BJ (cell line): ENCODE measurements around the gene GFAP. TPM values are rescaled to one million over a fixed set of nuclear protein-coding genes. Genes with fewer than 3 reads are reported as not detected.

ENCODE experiments used
- CTCF ChIA-PET: fragments of 350-600 bp; formaldehyde crosslinking; extraction: SDS; loops from one replicate; lab custom pipeline; 2021; ENCODE audit warnings: antibody characterized with exemption, inconsistent platforms; lab: Yijun Ruan, JAX
- POLR2A ChIA-PET: fragments of 300-600 bp; sonication (Branson Sonifier 250); formaldehyde crosslinking; extraction: SDS; loops from one replicate; lab custom pipeline; 2021; ENCODE audit warnings: antibody characterized with exemption; lab: Charles Lee
- DNase-seq: peaks from one replicate; pipeline ENCODE4 v3.0.0-alpha.2; 2011; ENCODE audit warnings: low read depth
- H3K27me3 ChIP-seq: 2 replicates; pipeline ENCODE4 v1.6.0; 2011; ENCODE audit warnings: low read length; ENCODE audit not compliant: control insufficient read depth, insufficient read depth
- H3K36me3 ChIP-seq: 2 replicates; pipeline ENCODE4 v1.5.1; 2011; ENCODE audit warnings: low read length; ENCODE audit not compliant: control insufficient read depth, insufficient read depth
- H3K4me3 ChIP-seq: 2 replicates; pipeline ENCODE4 v1.5.1; 2011; ENCODE audit warnings: low read depth, mild to moderate bottlenecking, control low read depth, low read length
- polyA plus RNA-seq: library from polyadenylated mRNA; depleted of rRNA; stranded (reverse); fragments of >200 nt; gene quantifications from 2 replicates; pipeline ENCODE4 v1.2.3, GENCODE V29; 2011
- TF ChIP-seq, protein P1 (sequence below): IDR thresholded peaks from 2 replicates; pipeline ENCODE4 v1.5.1; 2011; ENCODE audit warnings: low read depth, mild to moderate bottlenecking, control low read depth, inconsistent platforms, low read length, moderate library complexity; ENCODE audit not compliant: insufficient read depth

Gene GFAP
- polyA plus RNA-seq, 1 experiment, result 0.13 TPM

DNA sequence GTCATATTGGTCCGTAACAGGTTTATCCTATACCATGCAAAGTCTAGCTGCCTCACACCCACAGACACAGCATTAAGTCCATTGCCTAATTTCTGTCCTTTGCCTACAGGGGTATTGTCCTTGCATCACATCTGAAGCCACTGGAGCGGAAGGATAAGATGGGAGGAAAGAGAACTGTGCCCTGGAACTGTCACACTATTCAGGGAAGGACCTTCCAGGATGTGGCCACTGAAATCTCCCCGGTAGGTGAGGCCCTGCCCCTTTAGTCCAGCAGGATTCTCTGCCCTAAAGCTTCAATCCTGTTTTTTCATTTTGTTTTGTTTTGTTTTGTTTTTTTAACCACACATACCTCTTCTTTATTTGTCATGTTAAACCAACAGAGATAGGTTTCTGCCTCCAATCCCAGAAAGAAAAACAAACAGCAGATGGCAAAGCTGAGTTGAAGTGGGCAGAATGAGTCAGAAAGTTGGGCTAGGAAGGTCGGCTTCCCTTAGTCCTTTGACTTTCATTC, 13.8 kb downstream of the GFAP start:
- ChIA-PET CTCF (interaction anchor here (0.8 to 6.8 kb wide), 17 partner anchors 8 to 251 kb away, joined by 3 to 63 read pairs (median 4); partner anchors contain the start of gene ACBD4), POLR2A (no interaction called here)

DNA sequence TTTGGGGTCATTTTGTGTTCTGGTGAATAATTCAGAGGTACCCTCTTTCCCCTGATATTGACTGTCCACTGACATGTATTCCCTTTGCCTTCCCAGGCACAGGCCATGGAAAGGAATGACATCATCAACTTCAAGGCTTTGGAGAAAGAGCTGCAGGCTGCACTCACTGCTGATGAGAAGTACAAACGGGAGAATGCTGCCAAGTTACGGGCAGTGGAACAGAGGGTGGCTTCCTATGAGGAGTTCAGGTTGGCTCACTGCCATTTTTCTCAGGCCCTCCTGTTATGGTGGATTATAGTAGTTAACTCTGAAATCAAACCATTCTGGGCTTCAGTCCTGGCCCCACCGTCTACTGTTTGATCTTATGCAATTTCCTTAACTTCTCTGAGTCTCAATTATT, 14.4 kb downstream of the GFAP start:
- Histone ChIP-seq H3K4me3 (no peak overlapping the region), H3K27me3 (no peaks in the 10 kb centered on the region), H3K36me3 (no peaks in the 10 kb centered on the region)
- TF ChIP-seq, protein P1, sequence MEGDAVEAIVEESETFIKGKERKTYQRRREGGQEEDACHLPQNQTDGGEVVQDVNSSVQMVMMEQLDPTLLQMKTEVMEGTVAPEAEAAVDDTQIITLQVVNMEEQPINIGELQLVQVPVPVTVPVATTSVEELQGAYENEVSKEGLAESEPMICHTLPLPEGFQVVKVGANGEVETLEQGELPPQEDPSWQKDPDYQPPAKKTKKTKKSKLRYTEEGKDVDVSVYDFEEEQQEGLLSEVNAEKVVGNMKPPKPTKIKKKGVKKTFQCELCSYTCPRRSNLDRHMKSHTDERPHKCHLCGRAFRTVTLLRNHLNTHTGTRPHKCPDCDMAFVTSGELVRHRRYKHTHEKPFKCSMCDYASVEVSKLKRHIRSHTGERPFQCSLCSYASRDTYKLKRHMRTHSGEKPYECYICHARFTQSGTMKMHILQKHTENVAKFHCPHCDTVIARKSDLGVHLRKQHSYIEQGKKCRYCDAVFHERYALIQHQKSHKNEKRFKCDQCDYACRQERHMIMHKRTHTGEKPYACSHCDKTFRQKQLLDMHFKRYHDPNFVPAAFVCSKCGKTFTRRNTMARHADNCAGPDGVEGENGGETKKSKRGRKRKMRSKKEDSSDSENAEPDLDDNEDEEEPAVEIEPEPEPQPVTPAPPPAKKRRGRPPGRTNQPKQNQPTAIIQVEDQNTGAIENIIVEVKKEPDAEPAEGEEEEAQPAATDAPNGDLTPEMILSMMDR, result no peak
- POLR2A ChIA-PET, result no interaction called here
- CTCF ChIA-PET, result interaction anchor here (0.5 to 6.8 kb wide), 13 partner anchors 9 to 304 kb away, joined by 3 to 63 read pairs (median 4); partner anchors contain the start of gene ACBD4
- no peak for DNase-seq

More for the DNA sequence above, 13.8 kb downstream of the GFAP start:
- TF ChIP-seq, protein P1, result peak; percentile 42
- no peak overlapping the region for H3K4me3 ChIP-seq
- no peaks in the 10 kb centered on the region for H3K36me3 ChIP-seq
- DNase-seq, result no peak
- no peaks in the 10 kb centered on the region for H3K27me3 ChIP-seq

DNA sequence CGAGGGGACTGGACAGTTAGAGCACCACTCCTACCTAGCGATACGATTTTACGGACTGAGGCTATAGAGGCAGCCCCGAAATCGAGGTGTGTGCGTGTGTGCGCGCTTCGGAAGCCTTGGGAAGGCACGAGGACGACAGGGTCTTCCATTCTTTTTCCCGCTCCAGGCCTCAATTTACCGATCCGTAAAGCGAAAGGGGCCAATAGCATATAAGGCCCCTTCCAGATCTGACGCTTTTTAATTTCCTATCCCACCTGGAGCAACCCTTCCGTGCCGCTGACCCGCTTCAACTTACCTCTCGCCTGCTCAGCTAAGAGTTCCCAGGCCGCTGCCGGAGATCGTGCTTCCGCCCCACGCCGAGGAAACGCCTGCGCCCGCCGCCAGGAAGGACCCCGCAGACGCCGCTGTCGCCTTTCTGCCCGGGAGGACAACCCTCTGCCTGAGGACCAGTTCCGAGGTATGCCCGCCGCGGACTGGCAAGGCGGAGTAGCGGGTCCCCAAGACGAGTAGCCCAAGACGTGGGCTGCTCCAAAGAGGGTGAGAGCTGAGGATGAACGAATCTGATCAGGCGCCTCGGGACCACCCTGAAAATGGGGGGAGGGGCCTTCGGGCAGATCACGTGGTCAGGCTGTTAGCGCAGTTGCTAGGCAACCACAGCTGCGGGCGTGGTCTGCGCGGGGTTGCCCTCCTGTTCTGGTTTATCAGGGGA, 16.1 kb downstream of the GFAP start, which contains the start of gene EFTUD2:
EFTUD2 (minus strand) TSS at position 372 of the 709 bp plus-strand sequence. CDS start 4,924 bp downstream, outside the sequence.
- TF ChIP-seq, protein P1, result no peak
- ChIA-PET POLR2A (no interaction called here), CTCF (interaction anchor here (0.8 to 6.8 kb wide), 14 partner anchors 11 to 299 kb away, joined by 3 to 63 read pairs (median 4); partner anchors contain the start of gene ACBD4)
- no peaks in the 10 kb centered on the region for H3K27me3 ChIP-seq
- peak within 1 kb of the TSS; percentile 84 for H3K4me3 ChIP-seq
- H3K36me3 ChIP-seq, result no peaks in the 10 kb centered on the region
- DNase-seq, result no peak

DNA sequence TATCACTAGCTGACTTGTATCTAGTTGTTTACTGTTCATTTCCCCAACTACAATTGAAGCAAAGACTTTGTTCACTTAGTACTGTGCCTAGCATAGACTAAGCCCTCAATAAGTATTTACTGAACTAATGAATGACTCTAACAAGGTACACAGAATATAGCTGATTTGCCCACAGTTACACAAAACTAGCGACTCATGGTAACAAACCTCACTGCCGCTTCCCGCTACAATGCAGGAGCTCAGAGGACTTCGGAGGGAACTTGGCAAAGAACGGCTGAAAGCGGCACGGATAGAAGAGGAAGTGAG, 16.6 kb downstream of the GFAP start:
- DNase-seq, result no peak

More for the DNA sequence above, 16.6 kb downstream of the GFAP start:
- ChIA-PET CTCF (interaction anchor here (1.0 to 6.8 kb wide), 7 partner anchors 11 to 236 kb away, joined by 4 to 63 read pairs (median 4); partner anchors contain the start of gene ACBD4), POLR2A (no interaction called here)
- no peaks in the 10 kb centered on the region; the same call in none of the 2 replicates for H3K36me3 ChIP-seq
- TF ChIP-seq, protein P1, result no peak
- no peaks in the 10 kb centered on the region for H3K27me3 ChIP-seq
- peak overlapping the region; percentile 84 for H3K4me3 ChIP-seq
